GM12878 (cell line): ENCODE results near the gene SYNGR3. TPM values are rescaled to one million over a fixed set of nuclear protein-coding genes. Genes with fewer than 3 reads are reported as not detected.

Source experiments
- ATAC-seq: fragments of 200-7000 bp; cut with Tn5 transposase; 3 replicates; pipeline ENCODE4 v1.9.1; 2020; ENCODE audit warnings: mild to moderate bottlenecking, moderate library complexity
- BruUV-seq: library from RNA; stranded (reverse); fragments of 400-500 nt; replicated peaks from 2 replicates; lab custom pipeline; 2021; lab: Mats Ljungman, UMichigan
- CTCF ChIA-PET: fragments of 300-600 bp; sonication (Branson Sonifier 250); formaldehyde crosslinking; extraction: SDS; loops from one replicate; lab custom pipeline; 2021; ENCODE audit warnings: inconsistent platforms; lab: Yijun Ruan, JAX
- POLR2A ChIA-PET: fragments of 350-600 bp; formaldehyde crosslinking; extraction: SDS; loops from one replicate; lab custom pipeline; 2021; ENCODE audit warnings: inconsistent platforms; lab: Charles Lee
- RAD21 ChIA-PET: fragments of 300-600 bp; sonication (Branson Sonifier 250); formaldehyde crosslinking; loops from one replicate; lab custom pipeline; 2023; ENCODE audit warnings: antibody characterized with exemption; ENCODE audit not compliant: unreplicated experiment; lab: Charles Lee
- SMC1A ChIA-PET: fragments of 300-600 bp; sonication (Branson Sonifier 250); formaldehyde crosslinking; loops from one replicate; lab custom pipeline; 2023; ENCODE audit not compliant: unreplicated experiment, uncharacterized antibody; lab: Charles Lee
- DNase-seq: peaks from one replicate; pipeline ENCODE4 v3.0.0-alpha.2; 2011; ENCODE audit warnings: low read depth, low spot score
- FAIRE-seq: peaks from 3 replicates; lab custom pipeline; 2011; peaks lifted over from hg19 to GRCh38; lab: Jason Lieb, UNC
- H2AFZ ChIP-seq: 2 replicates; pipeline ENCODE4 v1.6.0; 2011; ENCODE audit warnings: low read depth, low read length, control low read depth; ENCODE audit not compliant: control insufficient read depth
- H3K27ac ChIP-seq: 2 replicates; pipeline ENCODE4 v1.5.1; 2011; ENCODE audit warnings: control low read depth; ENCODE audit not compliant: control insufficient read depth, insufficient read depth
- H3K27me3 ChIP-seq, 2 experiments: replicated peaks in 1 of 2; 2 replicates each; pipeline versions ENCODE4 v1.6.0 to v1.6.1; 2011; ENCODE audit warnings: low read length in 1 of 2; ENCODE audit not compliant: control insufficient read depth in 2 of 2, insufficient read depth in 2 of 2
- H3K36me3 ChIP-seq, 2 experiments: 2 replicates each; pipeline ENCODE4 v1.5.1; 2011; ENCODE audit warnings: low read length in 1 of 2; ENCODE audit not compliant: control insufficient read depth in 2 of 2, insufficient read depth in 2 of 2
- H3K4me1 ChIP-seq: 2 replicates; pipeline ENCODE4 v1.6.1; 2011; ENCODE audit warnings: mild to moderate bottlenecking, low read length, moderate library complexity, mixed read lengths; ENCODE audit not compliant: control insufficient read depth, insufficient read depth
- H3K4me2 ChIP-seq: 2 replicates; pipeline ENCODE4 v1.6.0; 2011; ENCODE audit warnings: control low read depth; ENCODE audit not compliant: control insufficient read depth, insufficient read depth
- H3K4me3 ChIP-seq: fragments of 200-600 bp; sonication (generic); 2 replicates; pipeline ENCODE4 v1.5.1; 2016
- H3K79me2 ChIP-seq: 2 replicates; pipeline ENCODE4 v1.6.0; 2011; ENCODE audit warnings: low read length; ENCODE audit not compliant: control insufficient read depth, insufficient read depth
- H3K9ac ChIP-seq: 2 replicates; pipeline ENCODE4 v1.8.0; 2011; ENCODE audit warnings: low read length, control low read depth, mixed read lengths; ENCODE audit not compliant: control insufficient read depth, insufficient read depth
- H3K9me3 ChIP-seq: replicated peaks from 3 replicates; pipeline ENCODE4 v1.5.1; 2011; ENCODE audit warnings: mild to moderate bottlenecking, low read length; ENCODE audit not compliant: control insufficient read depth, insufficient read depth
- H4K20me1 ChIP-seq: 2 replicates; pipeline ENCODE4 v1.6.0; 2011; ENCODE audit not compliant: control insufficient read depth, insufficient read depth
- CREM ChIP-seq: IDR thresholded peaks from 2 replicates; pipeline ENCODE4 v1.6.1; 2014; ENCODE audit warnings: antibody characterized with exemption, low read depth
- EZH2 ChIP-seq: IDR thresholded peaks from 2 replicates; pipeline ENCODE4 v1.6.1; 2012; ENCODE audit warnings: low read depth, mild to moderate bottlenecking, control low read depth, inconsistent platforms, low read length, borderline replicate concordance; ENCODE audit not compliant: control insufficient read depth
- HDGF ChIP-seq: fragments of 450-650 bp; IDR thresholded peaks from 2 replicates; pipeline ENCODE4 v1.6.1; 2016; ENCODE audit warnings: antibody characterized with exemption
- HSF1 ChIP-seq: fragments of 150-350 bp; IDR thresholded peaks from 2 replicates; pipeline ENCODE4 v1.6.1; 2014; ENCODE audit warnings: mild to moderate bottlenecking, low read depth, low read length
- NKRF ChIP-seq: fragments of 450-650 bp; conservative IDR thresholded peaks from 2 replicates; pipeline ENCODE4 v1.6.1; 2017; ENCODE audit warnings: mild to moderate bottlenecking, moderate library complexity
- SMAD1 ChIP-seq: fragments of 450-650 bp; IDR thresholded peaks from 2 replicates; pipeline ENCODE4 v1.6.1; 2018; ENCODE audit warnings: mild to moderate bottlenecking, low read depth; ENCODE audit not compliant: partially characterized antibody
- SMC3 ChIP-seq: IDR thresholded peaks from 2 replicates; pipeline ENCODE4 v1.6.1; 2011; ENCODE audit warnings: low read length, improper control_type of control experiment, borderline replicate concordance
- SREBF1 ChIP-seq: IDR thresholded peaks from 2 replicates; pipeline ENCODE4 v1.6.1; 2012; ENCODE audit warnings: mild to moderate bottlenecking, low read length
- SUPT20H ChIP-seq: IDR thresholded peaks from 2 replicates; pipeline ENCODE4 v1.6.1; 2011; ENCODE audit warnings: low read depth, mild to moderate bottlenecking, low read length, moderate library complexity, borderline replicate concordance; ENCODE audit not compliant: control insufficient read depth
- YY1 ChIP-seq: IDR thresholded peaks from 2 replicates; pipeline ENCODE4 v1.6.1; 2011; ENCODE audit warnings: low read depth, mild to moderate bottlenecking, low read length
- ZNF592 ChIP-seq: fragments of 450-650 bp; IDR thresholded peaks from 2 replicates; pipeline ENCODE4 v1.6.1; 2017; ENCODE audit warnings: mild to moderate bottlenecking, moderate library complexity
- WGBS: methylation state at CpG from one replicate; pipeline ENCODE4 v1.1.6; 2016; ENCODE audit warnings: low lambda C conversion rate; ENCODE audit not compliant: insufficient replicate concordance, insufficient coverage; ENCODE audit errors: missing lambda C conversion rate; 5-methylcytosine and 5-hydroxymethylcytosine counted together
- in situ Hi-C: fragments of 300-500 bp; cut with MboI; formaldehyde crosslinking; loops from 9 replicates; pipeline ENCODE4 v1.14.3; 2018; ENCODE audit warnings: mixed read lengths
- intact Hi-C: fragments of 100-400 bp; cut with micrococcal nuclease; formaldehyde crosslinking; loops from one replicate; pipeline ENCODE4 v1.14.2; 2022; ENCODE audit not compliant: unreplicated experiment
- polyA plus RNA-seq, 11 experiments: library from polyadenylated mRNA; depleted of rRNA in 4 of 11; unstranded in 6 of 11; stranded (reverse) in 5 of 11; fragments of >200 nt; fragmentation: Nextera tagmentation in 4 of 11; fragmentation: Illumina TruSeq in 1 of 11; extraction: Ambion mirVana in 4 of 11; extraction: Trizol in 1 of 11; gene quantifications; 1 replicate in 1 of 11; 2 replicates in 10 of 11; pipeline versions ENCODE4 v1.2.1 to v1.2.3, GENCODE V29; 2011 to 2016; ENCODE audit warnings: inconsistent platforms in 2 of 11, missing spikeins in 2 of 11, low read depth in 1 of 11
- total RNA-seq, 4 experiments: library from RNA; depleted of rRNA in 3 of 4; stranded (reverse); fragments of >200 nt in 3 of 4; fragmentation: Illumina TruSeq in 1 of 4; extraction: Trizol in 1 of 4; gene quantifications; 2 replicates each; pipeline versions ENCODE4 v1.2.1 to v1.2.3, GENCODE V29; 2013 to 2021
- TF ChIP-seq, protein P1 (sequence below): IDR thresholded peaks from 2 replicates; pipeline ENCODE4 v1.6.1; 2011; ENCODE audit warnings: borderline replicate concordance, low read depth, mild to moderate bottlenecking, moderate library complexity, low read length; ENCODE audit not compliant: insufficient read depth, poor library complexity, severe bottlenecking

Gene SYNGR3
- total and polyA plus RNA-seq, 10 of the 15 experiments (the other 5 are each of a cell fraction or from before 2014, with no cell fraction given): 1.2 to 18.1 (median 6.6) TPM

DNA sequence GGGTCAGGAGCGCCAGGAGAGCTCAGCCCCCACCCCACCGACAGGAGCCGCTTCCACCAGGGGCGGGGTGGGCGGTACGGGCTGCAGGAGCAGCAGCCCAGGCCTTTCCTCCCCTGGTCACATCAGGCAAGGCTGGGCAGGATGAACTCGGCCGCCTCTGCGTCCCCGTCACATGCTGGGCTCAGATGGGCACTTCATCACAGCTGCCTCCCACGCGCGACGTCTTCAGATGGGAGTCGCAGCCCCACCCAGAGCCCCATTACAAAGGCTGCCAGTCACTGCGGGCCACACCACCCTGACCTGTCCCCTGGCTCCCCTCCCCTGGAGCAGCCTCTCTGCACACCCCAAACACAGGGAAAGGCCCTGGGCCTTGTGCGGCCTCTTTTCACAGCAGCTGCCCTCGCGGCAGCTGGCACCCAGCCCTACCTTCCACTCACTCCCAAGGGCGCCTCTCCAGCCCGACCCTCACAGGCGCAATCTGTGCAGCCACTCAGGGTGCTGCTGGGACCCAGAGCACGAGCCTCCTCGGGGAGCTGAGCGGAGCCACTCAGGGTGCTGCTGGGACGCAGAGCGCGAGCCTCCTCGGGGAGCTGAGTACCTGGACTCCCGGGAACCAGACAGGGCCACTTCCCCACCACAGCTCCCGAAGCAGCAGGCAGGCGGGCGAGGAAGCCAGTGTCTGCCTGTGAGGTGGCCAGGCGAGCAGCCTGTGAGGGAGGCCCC, 15.2 kb downstream of the SYNGR3 start:
- intact Hi-C loops: loop anchor here (5.0 kb wide), 1 partner anchor 147 kb away; no protein-coding TSS in a partner anchor
- WGBS: 85% methylated on average over 23 of the region's 34 CpGs
- TF ChIP-seq NKRF: no peak
- no peak for TF ChIP-seq EZH2
- no peak for TF ChIP-seq HSF1
- TF ChIP-seq CREM: no peak
- no peak for TF ChIP-seq SMAD1
- TF ChIP-seq YY1: no peak
- TF ChIP-seq HDGF: no peak
- TF ChIP-seq SUPT20H: no peak
- no peak for TF ChIP-seq SREBF1
- TF ChIP-seq, protein P1, sequence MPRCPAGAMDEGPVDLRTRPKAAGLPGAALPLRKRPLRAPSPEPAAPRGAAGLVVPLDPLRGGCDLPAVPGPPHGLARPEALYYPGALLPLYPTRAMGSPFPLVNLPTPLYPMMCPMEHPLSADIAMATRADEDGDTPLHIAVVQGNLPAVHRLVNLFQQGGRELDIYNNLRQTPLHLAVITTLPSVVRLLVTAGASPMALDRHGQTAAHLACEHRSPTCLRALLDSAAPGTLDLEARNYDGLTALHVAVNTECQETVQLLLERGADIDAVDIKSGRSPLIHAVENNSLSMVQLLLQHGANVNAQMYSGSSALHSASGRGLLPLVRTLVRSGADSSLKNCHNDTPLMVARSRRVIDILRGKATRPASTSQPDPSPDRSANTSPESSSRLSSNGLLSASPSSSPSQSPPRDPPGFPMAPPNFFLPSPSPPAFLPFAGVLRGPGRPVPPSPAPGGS: no peak
- no peak for TF ChIP-seq ZNF592
- no peak for TF ChIP-seq SMC3

More for the DNA sequence above, 15.2 kb downstream of the SYNGR3 start:
- FAIRE-seq (no peak), ATAC-seq (no peak), DNase-seq (no peak)
- no TSS peak for BruUV-seq
- Histone ChIP-seq H3K4me3 (0 out of 2 replicates have a peak overlapping the region, but pooled peaks have one; percentile 1), H3K27me3 (no peaks in the 10 kb centered on the region), H3K36me3 (peaks cover 0 to 35% of the 10 kb centered on the region in 2 experiments; a peak in 3 of 4 replicates), H4K20me1 (peaks cover 6% of the 10 kb centered on the region), H2AFZ (no peak overlapping the region), H3K79me2 (peaks cover 59% of the 10 kb centered on the region), H3K9me3 (no peaks in the 10 kb centered on the region), H3K4me1 (peaks cover 15% of the 10 kb centered on the region), H3K9ac (no peak overlapping the region), H3K4me2 (peak overlapping the region; percentile 43; the same call in 1 of the 2 replicates), H3K27ac (no peak overlapping the region)
- in situ Hi-C loops: no loop called here
- ChIA-PET POLR2A (interaction anchor here (0.9 to 2.2 kb wide), 5 partner anchors 9 to 150 kb away, joined by 3 to 10 read pairs (median 5); partner anchors contain the start of genes NOXO1, RPS2 and TRAF7), RAD21 (no interaction called here), CTCF (interaction anchor here (0.8 to 4.3 kb wide), 15 partner anchors 12 to 482 kb away, joined by 3 to 54 read pairs (median 6); partner anchors contain the start of genes MLST8, NOXO1, NTHL1 and RAB26), SMC1A (interaction anchor here (0.5 to 2.1 kb wide), 3 partner anchors 115 to 247 kb away, joined by 3 to 14 read pairs (median 3); partner anchors contain the start of gene ECI1)
